Rectal smooth muscle tissue (tissue), 1 donor: ENCODE measurements around the gene ADM5.

Experiments
- H3K27ac ChIP-seq: one replicate; pipeline ENCODE4 v1.7.0; 2013; ENCODE audit warnings: low read depth, low read length, inconsistent platforms
- H3K27me3 ChIP-seq: one replicate; pipeline ENCODE4 v1.7.0; 2013; ENCODE audit warnings: low read length; ENCODE audit not compliant: control insufficient read depth, insufficient read depth
- H3K36me3 ChIP-seq: one replicate; pipeline ENCODE4 v1.7.0; 2013; ENCODE audit warnings: low read length; ENCODE audit not compliant: control insufficient read depth, insufficient read depth
- H3K4me1 ChIP-seq: one replicate; pipeline ENCODE4 v1.7.0; 2013; ENCODE audit warnings: low read length; ENCODE audit not compliant: control insufficient read depth, insufficient read depth
- H3K4me3 ChIP-seq: one replicate; pipeline ENCODE4 v1.7.0; 2013; ENCODE audit warnings: low read length
- H3K9ac ChIP-seq: one replicate; pipeline ENCODE4 v1.7.0; 2013; ENCODE audit warnings: low read length

ADM5 gene

GRCh38 chr19:49739098-49739497 is 49.7 kb downstream of the ADM5 start:
- no peaks in the 10 kb centered on the region for H3K27me3 ChIP-seq

GRCh38 chr19:49739933-49740332 is 50.5 kb downstream of the ADM5 start:
- Histone ChIP-seq H3K27me3 (no peaks in the 10 kb centered on the region), H3K27ac (no peak overlapping the region), H3K4me3 (no peak overlapping the region), H3K9ac (no peak overlapping the region), H3K36me3 (no peaks in the 10 kb centered on the region), H3K4me1 (no peaks in the 10 kb centered on the region)

More at GRCh38 chr19:49739098-49739497, 49.7 kb downstream of the ADM5 start:
- Histone ChIP-seq H3K4me3 (no peak overlapping the region), H3K9ac (no peak overlapping the region), H3K36me3 (no peaks in the 10 kb centered on the region), H3K27ac (no peak overlapping the region), H3K4me1 (no peaks in the 10 kb centered on the region)
